GM21360 (cell line): ENCODE measurements around the gene PGM5.

ENCODE experiments used
- ATAC-seq: cut with Tn5 transposase; IDR thresholded peaks from one replicate; pipeline ENCODE4 v1.9.1; 2021; ENCODE audit warnings: mild to moderate bottlenecking, moderate library complexity; ENCODE audit not compliant: unreplicated experiment

The PGM5 gene

GRCh38 chr9:68493541-68493940, 137.1 kb downstream of the PGM5 start:
- ATAC-seq = no peak

- no peak for ATAC-seq
Measured at GRCh38 chr9:68493958-68494577, 137.7 kb downstream of the PGM5 start.

GRCh38 chr9:68495247-68495646, 138.8 kb downstream of the PGM5 start:
- ATAC-seq = no peak

- no peak for ATAC-seq
Measured at GRCh38 chr9:68496356-68496755, 139.9 kb downstream of the PGM5 start.

- ATAC-seq = no peak
Measured at GRCh38 chr9:68497629-68498028, 141.2 kb downstream of the PGM5 start.

GRCh38 chr9:68498816-68499215, 142.4 kb downstream of the PGM5 start:
- no peak for ATAC-seq

- ATAC-seq = no peak
Measured at GRCh38 chr9:68500457-68501381, 144.3 kb downstream of the PGM5 start.

- no peak for ATAC-seq
Measured at GRCh38 chr9:68502279-68502678, 145.9 kb downstream of the PGM5 start.

GRCh38 chr9:68505681-68506409, 149.4 kb downstream of the PGM5 start:
- no peak for ATAC-seq

- no peak for ATAC-seq
Measured at GRCh38 chr9:68506551-68506950, 150.1 kb downstream of the PGM5 start.

- no peak for ATAC-seq
Measured at GRCh38 chr9:68507130-68507805, 150.9 kb downstream of the PGM5 start.

- no peak for ATAC-seq
Measured at GRCh38 chr9:68507806-68508145, 151.4 kb downstream of the PGM5 start.

GRCh38 chr9:68508547-68508946, 152.1 kb downstream of the PGM5 start:
- ATAC-seq = no peak

- ATAC-seq = no peak
Measured at GRCh38 chr9:68509689-68510088, 153.3 kb downstream of the PGM5 start.

GRCh38 chr9:68513385-68513784, 157.0 kb downstream of the PGM5 start:
- ATAC-seq = no peak

- ATAC-seq = no peak
Measured at GRCh38 chr9:68513981-68514380, 157.6 kb downstream of the PGM5 start.

- ATAC-seq = no peak
Measured at GRCh38 chr9:68515326-68516017, 159.1 kb downstream of the PGM5 start.

GRCh38 chr9:68522131-68522530, 165.7 kb downstream of the PGM5 start:
- ATAC-seq = no peak

GRCh38 chr9:68522954-68523353, 166.5 kb downstream of the PGM5 start:
- no peak for ATAC-seq

- ATAC-seq = no peak
Measured at GRCh38 chr9:68523367-68523936, 167.0 kb downstream of the PGM5 start.
